HG02798 (cell line): Measurements from ENCODE around the gene RAP1A.
"Not testable (repeated sequence)": the region's sequence is repeated elsewhere in the genome, so short reads cannot be mapped to it uniquely, and the experiment has no call there.

Source experiments
- ATAC-seq: cut with Tn5 transposase; IDR thresholded peaks from one replicate; pipeline ENCODE4 v1.9.1; 2021; ENCODE audit warnings: mild to moderate bottlenecking; ENCODE audit not compliant: unreplicated experiment, poor library complexity

RAP1A gene

DNA sequence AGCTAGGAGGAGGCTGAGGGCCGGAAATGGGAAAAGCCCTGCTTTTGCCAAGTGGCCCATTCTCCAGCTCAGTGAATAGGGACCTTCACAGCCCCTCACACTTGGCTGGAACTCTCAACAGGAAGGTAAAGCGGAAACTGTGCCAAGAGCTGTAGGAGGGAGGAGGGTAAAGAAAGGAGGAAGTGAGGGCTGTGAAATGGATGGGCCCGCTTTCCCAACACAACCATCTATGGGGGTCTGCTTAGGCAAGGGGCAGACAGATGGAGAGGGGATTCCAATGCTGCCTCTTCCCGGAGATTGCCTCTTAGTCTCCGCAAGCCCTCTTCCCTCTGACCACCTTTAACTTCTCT, 114.4 kb downstream of the RAP1A start:
- no peak for ATAC-seq

GRCh38 chr1:111734426-111734825, 114.8 kb downstream of the RAP1A start:
- no peak for ATAC-seq

DNA sequence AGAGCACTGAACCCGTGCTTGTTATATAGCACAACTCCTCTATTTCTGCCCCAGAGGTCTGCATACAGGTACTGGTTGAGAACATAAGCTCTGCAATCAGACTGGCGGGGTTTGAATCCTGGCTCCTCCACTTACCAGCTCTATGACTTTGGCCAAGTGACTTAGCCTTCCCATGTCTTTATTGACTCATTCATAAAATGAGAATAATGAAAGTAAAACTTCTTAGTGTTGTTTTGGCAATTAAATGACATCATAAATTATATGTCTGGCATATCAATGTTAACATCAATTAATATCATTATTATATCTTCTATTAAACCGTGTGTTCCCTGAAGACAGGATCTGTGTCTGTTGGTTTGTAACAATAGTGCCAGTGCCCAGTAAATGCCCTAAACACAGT, 115.3 kb downstream of the RAP1A start:
- no peak for ATAC-seq

GRCh38 chr1:111735321-111735720, 115.7 kb downstream of the RAP1A start:
- no peak for ATAC-seq

GRCh38 chr1:111735858-111736544, 116.4 kb downstream of the RAP1A start:
- ATAC-seq = no peak

DNA sequence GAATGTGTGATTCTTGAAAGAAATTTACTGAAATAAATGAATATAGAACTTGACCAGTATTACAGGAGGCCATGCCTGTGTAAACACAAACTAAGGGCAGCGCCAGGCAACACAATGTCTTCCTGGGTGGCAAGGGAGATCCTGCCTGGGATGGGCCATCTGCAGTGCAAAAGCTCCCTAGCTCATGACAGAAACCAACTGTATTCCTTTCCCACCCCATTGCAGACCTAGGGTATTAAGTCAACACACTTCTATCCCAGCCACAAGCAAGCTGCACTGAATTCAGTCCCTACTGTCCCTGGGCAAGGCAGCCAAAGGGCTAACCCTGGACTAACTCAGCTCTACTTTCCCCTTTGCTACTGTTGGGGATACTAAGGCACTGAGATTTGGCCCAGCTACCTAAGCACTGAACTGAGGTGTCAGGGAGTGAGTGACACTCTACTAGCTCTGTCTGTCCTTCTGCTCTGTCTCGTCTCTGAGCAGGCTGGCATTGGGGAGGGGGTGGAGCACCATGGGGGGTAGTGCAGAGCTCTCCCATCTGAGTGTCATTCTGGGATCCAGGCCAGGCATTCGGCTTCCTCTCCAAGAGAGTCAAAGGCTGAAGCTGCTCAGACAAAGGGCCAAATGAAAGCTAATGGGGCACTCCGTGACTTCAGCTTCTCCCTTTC, 117.1 kb downstream of the RAP1A start:
- no peak for ATAC-seq

DNA sequence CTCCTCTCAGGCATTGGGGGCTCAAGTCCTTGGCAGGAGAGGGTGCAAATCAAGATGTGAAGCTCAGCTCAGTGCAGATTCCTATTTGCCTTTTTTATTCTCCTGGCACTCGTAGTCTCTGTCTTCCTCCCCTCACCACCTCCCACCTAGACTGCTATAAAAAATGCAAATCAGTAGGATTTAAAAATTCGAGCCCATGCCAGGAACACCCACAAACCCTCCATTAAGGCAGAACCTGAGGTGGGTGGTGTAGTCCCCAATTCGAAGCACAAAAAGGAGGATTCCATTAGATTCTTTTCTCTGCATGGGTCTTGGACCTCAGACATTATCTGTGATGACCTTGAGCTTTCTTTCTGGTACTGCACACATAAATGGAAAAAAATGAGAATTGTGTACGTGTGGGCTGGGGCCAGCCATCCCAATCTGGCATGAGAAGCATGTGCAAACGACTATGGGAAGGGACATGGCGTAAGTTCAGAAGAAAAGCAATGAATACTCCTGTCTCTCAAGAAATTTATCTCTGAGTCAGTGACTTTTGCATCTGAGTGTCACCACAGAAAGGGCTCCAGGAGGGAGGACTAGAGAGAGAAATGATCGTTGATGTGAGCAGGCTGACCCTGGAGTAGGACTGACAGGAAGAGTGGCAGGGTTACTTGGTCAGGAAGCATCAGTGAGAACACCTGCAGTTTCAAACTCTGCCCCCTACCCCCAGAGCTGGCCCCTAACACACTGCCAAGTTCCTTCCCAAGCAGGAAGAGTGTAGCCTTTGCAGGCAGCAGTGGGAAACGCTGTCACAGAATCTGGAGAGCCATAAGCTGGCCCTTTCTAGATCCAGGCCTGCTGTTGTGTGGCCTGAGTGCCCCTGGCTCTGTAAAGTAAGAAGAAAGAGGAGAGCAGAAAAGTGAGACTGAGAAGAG, 117.9 kb downstream of the RAP1A start:
- ATAC-seq = no peak

GRCh38 chr1:111738133-111738435, 118.5 kb downstream of the RAP1A start:
- ATAC-seq = no peak

- ATAC-seq = peak; percentile 59
Observed at GRCh38 chr1:111738436-111739193, 119.0 kb downstream of the RAP1A start.

DNA sequence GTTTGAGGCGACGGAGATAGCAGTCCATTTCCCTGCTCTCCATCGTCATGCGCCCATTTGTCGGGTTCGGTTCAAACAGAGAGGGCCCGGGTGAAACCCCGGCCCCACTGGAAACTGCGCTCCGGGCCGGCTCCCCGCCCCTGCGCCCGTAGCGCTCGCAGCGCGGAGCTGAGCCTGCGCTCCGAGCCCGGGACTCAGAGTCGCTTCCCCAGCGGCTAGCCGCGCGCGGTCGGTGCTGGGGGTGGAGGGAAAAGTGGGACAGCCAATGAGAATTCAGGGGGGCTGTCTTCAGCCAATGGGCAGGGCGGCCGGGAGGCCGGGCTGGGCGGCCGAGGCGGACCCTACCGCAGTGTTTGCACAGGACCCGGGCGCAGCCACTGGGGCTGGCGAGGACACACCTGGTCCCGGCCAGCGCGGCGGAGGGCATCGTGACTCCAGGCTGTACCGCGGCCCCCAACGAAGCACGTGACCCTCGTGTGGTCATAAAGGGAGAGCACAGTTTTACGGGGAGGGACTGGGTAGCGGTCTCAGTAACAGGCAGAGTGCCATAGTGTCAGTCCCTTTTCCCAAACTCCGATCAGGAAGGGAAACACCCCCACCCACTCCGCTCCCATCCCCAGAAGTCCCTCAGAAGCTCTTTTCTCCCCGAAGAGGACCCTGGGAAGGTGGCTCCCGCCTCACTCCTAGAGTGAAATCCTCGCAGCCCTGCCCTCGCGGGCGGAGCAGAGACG, 119.8 kb downstream of the RAP1A start, which contains the start of gene INKA2:
TSS of gene INKA2 (minus strand) at position 202 of the 731 bp plus-strand sequence. CDS start at position 49, 153 bp downstream.
- peak; percentile 90 for ATAC-seq

GRCh38 chr1:111739925-111740765, 120.6 kb downstream of the RAP1A start:
- no peak for ATAC-seq

DNA sequence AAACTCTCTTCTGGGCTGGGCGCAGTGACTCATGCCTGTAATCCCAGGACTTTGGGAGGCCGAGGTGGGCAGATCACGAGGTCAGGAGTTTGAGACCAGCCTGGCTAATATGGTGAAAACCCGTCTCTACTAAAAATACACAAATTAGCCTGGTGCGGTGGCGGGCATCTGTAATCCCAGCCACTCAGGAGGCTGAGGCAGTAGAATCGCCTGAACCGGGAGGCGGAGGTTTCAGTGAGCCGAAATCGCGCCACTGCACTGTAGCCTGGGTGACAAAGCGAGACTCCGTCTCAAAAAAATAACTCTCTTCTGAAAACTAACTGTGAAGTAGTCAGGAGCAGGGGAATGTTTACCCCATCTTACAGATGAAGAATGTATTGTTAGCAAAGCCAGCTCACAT, 122.7 kb downstream of the RAP1A start:
- not testable (repeated sequence) for ATAC-seq

GRCh38 chr1:111742938-111743549, 123.5 kb downstream of the RAP1A start:
- ATAC-seq = no peak

DNA sequence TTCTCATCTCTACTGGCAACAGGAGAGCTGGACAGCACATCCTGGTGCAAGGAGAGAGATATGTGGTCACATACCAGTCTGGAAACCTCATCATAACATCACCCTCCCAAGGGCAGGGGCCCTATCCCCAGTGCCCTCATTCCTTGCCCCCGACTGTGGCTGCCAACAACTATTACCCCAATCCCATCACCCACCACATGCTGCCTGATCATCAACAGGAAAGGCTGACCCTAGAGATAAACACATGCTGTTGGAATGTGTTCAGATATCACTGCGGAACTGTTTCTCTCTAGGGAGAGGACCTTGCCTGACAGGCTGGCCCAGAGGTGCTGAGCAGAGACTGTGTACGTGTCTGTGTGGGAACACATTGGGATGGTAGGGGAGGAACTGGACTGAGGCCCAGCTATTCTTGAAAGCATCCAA, 124.1 kb downstream of the RAP1A start:
- no peak for ATAC-seq

DNA sequence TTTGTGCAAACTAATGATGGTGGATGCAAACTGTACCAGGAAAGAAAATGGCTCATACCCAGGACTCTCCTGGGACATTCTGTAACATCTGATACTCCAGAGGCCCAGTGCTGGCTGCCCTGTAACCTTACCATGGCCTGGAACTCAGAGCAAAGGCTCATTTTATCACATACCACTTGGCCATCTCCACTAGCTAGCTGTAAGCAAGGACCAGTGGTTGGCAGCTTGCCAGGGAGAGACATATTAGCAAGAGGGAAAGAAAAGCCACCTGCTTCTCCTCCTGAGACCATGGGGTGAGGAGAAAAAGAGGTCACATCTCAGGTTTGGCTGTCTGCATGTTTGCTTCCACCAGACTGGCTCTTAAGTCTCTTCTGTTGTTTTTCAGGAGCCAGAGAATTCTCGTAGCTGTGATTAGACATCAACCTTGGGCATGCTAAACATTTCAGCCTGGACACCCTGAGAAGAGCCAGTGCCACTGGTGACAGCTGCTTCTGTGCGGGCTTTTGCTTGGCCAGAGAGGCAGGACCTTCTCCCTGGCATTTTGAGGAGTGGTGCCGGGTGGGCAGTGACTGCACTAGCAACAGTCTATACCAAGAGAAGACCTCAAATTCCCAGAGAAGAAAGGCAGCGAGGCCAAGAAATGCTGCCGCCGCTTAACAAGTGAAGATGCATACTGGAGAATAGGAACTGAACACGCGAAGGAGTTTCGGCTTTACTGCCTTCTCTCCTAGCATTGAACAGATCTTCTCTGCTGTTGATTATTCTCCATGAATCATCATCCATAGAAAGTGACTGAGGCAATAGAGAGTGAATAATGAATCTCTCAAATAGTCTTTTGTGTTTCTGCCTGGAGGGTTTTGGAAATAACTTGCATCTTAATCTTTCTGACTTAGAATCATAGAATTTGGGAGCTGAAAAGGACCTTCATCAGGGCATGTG, 126.4 kb downstream of the RAP1A start:
- ATAC-seq = no peak

- no peak for ATAC-seq
Observed at GRCh38 chr1:111746614-111746999, 127.0 kb downstream of the RAP1A start.

DNA sequence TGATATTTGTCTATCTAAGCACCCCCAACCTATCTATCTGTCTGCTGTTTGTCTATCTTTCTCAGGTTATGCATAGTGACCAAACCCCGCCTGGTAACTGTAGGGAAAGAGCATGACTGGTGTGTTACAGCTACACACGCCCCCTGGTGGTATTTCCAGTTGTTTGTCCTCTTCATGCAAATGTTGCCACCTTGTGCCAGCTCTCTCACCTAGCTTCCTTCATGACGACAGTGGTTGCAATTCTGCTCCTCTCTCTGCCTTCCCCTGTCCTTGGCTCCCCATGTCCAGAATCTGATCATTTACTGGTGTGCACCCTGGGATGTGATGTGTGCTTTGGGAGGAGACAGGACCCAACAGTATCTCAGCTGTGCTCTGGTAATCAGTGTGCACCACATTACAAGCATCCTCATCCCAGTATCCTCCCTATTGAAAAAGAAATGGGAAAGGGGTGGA, 127.7 kb downstream of the RAP1A start:
- ATAC-seq = peak; percentile 61
